ENCODE data around the gene NLGN1.

GRCh38 chr3:174162550-174162949 is 765.0 kb downstream of the NLGN1 start:
- TF ChIP-seq CTCF (IDR thresholded peaks at IDR 0.05) (no peak), POLR2A (IDR thresholded peaks at IDR 0.05) (no peak), POLR2AphosphoS5 (IDR thresholded peaks at IDR 0.05) (no peak)
